NCI-H2227 (cell line): ENCODE results near the gene NXPH4.

Experiments
- DNase-seq: peaks from one replicate; lab custom pipeline; 2025; ENCODE audit not compliant: unreplicated experiment; lab: John Stamatoyannopoulos, UW

Gene NXPH4

GRCh38 chr12:57218030-57218853, 1.6 kb downstream of the NXPH4 start:
- no peak for DNase-seq

GRCh38 chr12:57219205-57219992, 2.8 kb downstream of the NXPH4 start:
- DNase-seq, result no peak

- DNase-seq, result peak; percentile 14
These were observed 3.6 kb downstream of the NXPH4 start for GRCh38 chr12:57219993-57220754.

- DNase-seq, result no peak
These were observed 4.2 kb downstream of the NXPH4 start for GRCh38 chr12:57220770-57221168.

- no peak for DNase-seq
These were observed 4.7 kb downstream of the NXPH4 start for GRCh38 chr12:57221169-57221917.

- DNase-seq, result no peak
These were observed 5.9 kb downstream of the NXPH4 start for GRCh38 chr12:57222286-57223190.

- no peak for DNase-seq
These were observed 6.9 kb downstream of the NXPH4 start for GRCh38 chr12:57223191-57224165.

- no peak for DNase-seq
These were observed 7.8 kb downstream of the NXPH4 start for GRCh38 chr12:57224278-57224972.

GRCh38 chr12:57224973-57225679, 8.5 kb downstream of the NXPH4 start:
- DNase-seq, result peak; percentile 19

GRCh38 chr12:57225680-57226210, 9.2 kb downstream of the NXPH4 start:
- DNase-seq, result no peak

GRCh38 chr12:57226588-57227314, 10.2 kb downstream of the NXPH4 start:
- peak; percentile 20 for DNase-seq

- DNase-seq, result peak; percentile 14
These were observed 10.9 kb downstream of the NXPH4 start for GRCh38 chr12:57227315-57228115.

GRCh38 chr12:57229046-57229633, 12.5 kb downstream of the NXPH4 start:
- no peak for DNase-seq

- DNase-seq, result peak; percentile 93
These were observed 13.2 kb downstream of the NXPH4 start, which contains the start of gene SHMT2 for GRCh38 chr12:57229634-57230380. Gene SHMT2, plus strand, starts transcription at chr12:57229711. Its CDS starts 68 bp downstream, at chr12:57229779.
